ENCODE data around the gene GABARAPL1.

The GABARAPL1 gene

DNA sequence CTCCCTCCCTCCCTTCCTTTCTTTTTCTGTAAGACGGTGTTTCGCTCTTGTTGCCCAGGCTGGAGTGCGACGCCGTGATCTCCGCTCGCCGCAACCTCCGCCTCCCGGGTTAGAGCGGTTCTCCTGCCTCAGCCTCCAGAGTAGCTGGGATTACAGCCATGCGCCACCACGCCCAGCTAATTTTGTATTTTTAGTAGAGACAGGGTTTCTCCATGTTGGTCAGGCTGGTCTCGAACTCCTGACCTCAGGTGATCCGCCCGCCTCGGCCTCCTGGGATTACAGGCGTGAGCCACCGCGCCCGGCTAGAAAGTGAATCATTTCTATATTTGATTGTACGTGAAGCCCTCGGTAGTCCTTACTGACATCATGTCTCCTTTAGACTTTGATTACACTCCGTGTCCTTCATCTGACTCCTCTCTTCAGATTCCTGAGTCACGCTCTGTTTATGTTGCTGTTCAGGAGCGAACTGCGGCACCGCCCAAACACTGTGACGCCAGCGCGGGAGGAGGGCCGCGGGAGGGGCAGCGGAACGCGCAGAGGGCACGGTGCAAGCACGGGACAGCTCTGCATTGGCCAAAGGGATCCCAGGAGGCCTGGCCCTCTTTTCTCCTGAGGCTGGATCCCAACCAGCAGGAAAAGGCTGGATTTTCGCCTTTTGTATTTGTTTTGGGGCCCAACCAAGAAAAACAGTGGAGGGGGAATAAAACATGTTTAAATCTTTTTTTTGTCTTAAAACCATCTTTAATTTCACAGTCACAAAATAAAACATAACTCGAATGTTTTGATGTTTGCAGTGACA, 538 bp upstream of the GABARAPL1 start (continued):
- TF ChIP-seq, protein P1, sequence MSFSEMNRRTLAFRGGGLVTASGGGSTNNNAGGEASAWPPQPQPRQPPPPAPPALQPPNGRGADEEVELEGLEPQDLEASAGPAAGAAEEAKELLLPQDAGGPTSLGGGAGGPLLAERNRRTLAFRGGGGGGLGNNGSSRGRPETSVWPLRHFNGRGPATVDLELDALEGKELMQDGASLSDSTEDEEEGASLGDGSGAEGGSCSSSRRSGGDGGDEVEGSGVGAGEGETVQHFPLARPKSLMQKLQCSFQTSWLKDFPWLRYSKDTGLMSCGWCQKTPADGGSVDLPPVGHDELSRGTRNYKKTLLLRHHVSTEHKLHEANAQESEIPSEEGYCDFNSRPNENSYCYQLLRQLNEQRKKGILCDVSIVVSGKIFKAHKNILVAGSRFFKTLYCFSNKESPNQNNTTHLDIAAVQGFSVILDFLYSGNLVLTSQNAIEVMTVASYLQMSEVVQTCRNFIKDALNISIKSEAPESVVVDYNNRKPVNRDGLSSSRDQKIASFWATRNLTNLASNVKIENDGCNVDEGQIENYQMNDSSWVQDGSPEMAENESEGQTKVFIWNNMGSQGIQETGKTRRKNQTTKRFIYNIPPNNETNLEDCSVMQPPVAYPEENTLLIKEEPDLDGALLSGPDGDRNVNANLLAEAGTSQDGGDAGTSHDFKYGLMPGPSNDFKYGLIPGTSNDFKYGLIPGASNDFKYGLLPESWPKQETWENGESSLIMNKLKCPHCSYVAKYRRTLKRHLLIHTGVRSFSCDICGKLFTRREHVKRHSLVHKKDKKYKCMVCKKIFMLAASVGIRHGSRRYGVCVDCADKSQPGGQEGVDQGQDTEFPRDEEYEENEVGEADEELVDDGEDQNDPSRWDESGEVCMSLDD (tag by site-specific recombination; IDR thresholded peaks at IDR 0.05), result no peak
- TF ChIP-seq, protein P2, sequence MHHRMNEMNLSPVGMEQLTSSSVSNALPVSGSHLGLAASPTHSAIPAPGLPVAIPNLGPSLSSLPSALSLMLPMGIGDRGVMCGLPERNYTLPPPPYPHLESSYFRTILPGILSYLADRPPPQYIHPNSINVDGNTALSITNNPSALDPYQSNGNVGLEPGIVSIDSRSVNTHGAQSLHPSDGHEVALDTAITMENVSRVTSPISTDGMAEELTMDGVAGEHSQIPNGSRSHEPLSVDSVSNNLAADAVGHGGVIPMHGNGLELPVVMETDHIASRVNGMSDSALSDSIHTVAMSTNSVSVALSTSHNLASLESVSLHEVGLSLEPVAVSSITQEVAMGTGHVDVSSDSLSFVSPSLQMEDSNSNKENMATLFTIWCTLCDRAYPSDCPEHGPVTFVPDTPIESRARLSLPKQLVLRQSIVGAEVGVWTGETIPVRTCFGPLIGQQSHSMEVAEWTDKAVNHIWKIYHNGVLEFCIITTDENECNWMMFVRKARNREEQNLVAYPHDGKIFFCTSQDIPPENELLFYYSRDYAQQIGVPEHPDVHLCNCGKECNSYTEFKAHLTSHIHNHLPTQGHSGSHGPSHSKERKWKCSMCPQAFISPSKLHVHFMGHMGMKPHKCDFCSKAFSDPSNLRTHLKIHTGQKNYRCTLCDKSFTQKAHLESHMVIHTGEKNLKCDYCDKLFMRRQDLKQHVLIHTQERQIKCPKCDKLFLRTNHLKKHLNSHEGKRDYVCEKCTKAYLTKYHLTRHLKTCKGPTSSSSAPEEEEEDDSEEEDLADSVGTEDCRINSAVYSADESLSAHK (tag by site-specific recombination; IDR thresholded peaks at IDR 0.05), result no peak; the same call in 1 of the 2 replicates
- TF ChIP-seq ZNF514 (tag by site-specific recombination; IDR thresholded peaks at IDR 0.05) (no peak), SETDB1 (IDR thresholded peaks at IDR 0.05; ENCODE audit: insufficient read length, low read length) (no peak), ZNF510 (tag by site-specific recombination; IDR thresholded peaks at IDR 0.05; ENCODE audit: insufficient replicate concordance) (no peak), TCF7L2 (IDR thresholded peaks at IDR 0.05; ENCODE audit: borderline replicate concordance, low read depth, low read length) (no peak), ZNF184 (tag by site-specific recombination; IDR thresholded peaks at IDR 0.05) (no peak), ZBTB48 (tag by site-specific recombination; IDR thresholded peaks at IDR 0.05) (no peak), ZNF529 (tag by site-specific recombination; IDR thresholded peaks at IDR 0.05; ENCODE audit: insufficient replicate concordance) (no peak), ZNF433 (tag by site-specific recombination; IDR thresholded peaks at IDR 0.05; ENCODE audit: low read depth) (no peak), ZNF768 (tag by site-specific recombination; IDR thresholded peaks at IDR 0.05) (no peak), ZNF585B (tag by site-specific recombination; IDR thresholded peaks at IDR 0.05) (no peak), ZBTB1 (tag by site-specific recombination; IDR thresholded peaks at IDR 0.05) (peak; percentile 96), MYNN (tag by site-specific recombination; IDR thresholded peaks at IDR 0.05; ENCODE audit: borderline replicate concordance) (no peak), ZNF24 (tag by site-specific recombination; IDR thresholded peaks at IDR 0.05) (peak; percentile 97), ZNF600 (tag by site-specific recombination; IDR thresholded peaks at IDR 0.05) (peak; percentile 99), ZNF335 (tag by site-specific recombination; conservative IDR thresholded peaks at IDR 0.05) (peak; percentile 89)
- TF ChIP-seq, protein P3, sequence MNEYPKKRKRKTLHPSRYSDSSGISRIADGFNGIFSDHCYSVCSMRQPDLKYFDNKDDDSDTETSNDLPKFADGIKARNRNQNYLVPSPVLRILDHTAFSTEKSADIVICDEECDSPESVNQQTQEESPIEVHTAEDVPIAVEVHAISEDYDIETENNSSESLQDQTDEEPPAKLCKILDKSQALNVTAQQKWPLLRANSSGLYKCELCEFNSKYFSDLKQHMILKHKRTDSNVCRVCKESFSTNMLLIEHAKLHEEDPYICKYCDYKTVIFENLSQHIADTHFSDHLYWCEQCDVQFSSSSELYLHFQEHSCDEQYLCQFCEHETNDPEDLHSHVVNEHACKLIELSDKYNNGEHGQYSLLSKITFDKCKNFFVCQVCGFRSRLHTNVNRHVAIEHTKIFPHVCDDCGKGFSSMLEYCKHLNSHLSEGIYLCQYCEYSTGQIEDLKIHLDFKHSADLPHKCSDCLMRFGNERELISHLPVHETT (tag by site-specific recombination; IDR thresholded peaks at IDR 0.05), result peak; percentile 92
- TF ChIP-seq, protein P4, sequence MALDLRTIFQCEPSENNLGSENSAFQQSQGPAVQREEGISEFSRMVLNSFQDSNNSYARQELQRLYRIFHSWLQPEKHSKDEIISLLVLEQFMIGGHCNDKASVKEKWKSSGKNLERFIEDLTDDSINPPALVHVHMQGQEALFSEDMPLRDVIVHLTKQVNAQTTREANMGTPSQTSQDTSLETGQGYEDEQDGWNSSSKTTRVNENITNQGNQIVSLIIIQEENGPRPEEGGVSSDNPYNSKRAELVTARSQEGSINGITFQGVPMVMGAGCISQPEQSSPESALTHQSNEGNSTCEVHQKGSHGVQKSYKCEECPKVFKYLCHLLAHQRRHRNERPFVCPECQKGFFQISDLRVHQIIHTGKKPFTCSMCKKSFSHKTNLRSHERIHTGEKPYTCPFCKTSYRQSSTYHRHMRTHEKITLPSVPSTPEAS (tag by site-specific recombination; IDR thresholded peaks at IDR 0.05), result no peak
- TF ChIP-seq, protein P5, sequence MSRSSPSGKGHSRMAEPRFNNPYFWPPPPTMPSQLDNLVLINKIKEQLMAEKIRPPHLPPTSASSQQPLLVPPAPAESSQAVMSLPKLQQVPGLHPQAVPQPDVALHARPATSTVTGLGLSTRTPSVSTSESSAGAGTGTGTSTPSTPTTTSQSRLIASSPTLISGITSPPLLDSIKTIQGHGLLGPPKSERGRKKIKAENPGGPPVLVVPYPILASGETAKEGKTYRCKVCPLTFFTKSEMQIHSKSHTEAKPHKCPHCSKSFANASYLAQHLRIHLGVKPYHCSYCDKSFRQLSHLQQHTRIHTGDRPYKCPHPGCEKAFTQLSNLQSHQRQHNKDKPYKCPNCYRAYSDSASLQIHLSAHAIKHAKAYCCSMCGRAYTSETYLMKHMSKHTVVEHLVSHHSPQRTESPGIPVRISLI (tag by site-specific recombination; IDR thresholded peaks at IDR 0.05), result no peak
- TF ChIP-seq, protein P6, sequence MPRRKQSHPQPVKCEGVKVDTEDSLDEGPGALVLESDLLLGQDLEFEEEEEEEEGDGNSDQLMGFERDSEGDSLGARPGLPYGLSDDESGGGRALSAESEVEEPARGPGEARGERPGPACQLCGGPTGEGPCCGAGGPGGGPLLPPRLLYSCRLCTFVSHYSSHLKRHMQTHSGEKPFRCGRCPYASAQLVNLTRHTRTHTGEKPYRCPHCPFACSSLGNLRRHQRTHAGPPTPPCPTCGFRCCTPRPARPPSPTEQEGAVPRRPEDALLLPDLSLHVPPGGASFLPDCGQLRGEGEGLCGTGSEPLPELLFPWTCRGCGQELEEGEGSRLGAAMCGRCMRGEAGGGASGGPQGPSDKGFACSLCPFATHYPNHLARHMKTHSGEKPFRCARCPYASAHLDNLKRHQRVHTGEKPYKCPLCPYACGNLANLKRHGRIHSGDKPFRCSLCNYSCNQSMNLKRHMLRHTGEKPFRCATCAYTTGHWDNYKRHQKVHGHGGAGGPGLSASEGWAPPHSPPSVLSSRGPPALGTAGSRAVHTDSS (tag by site-specific recombination; IDR thresholded peaks at IDR 0.05), result peak; percentile 87
- TF ChIP-seq, protein P7, sequence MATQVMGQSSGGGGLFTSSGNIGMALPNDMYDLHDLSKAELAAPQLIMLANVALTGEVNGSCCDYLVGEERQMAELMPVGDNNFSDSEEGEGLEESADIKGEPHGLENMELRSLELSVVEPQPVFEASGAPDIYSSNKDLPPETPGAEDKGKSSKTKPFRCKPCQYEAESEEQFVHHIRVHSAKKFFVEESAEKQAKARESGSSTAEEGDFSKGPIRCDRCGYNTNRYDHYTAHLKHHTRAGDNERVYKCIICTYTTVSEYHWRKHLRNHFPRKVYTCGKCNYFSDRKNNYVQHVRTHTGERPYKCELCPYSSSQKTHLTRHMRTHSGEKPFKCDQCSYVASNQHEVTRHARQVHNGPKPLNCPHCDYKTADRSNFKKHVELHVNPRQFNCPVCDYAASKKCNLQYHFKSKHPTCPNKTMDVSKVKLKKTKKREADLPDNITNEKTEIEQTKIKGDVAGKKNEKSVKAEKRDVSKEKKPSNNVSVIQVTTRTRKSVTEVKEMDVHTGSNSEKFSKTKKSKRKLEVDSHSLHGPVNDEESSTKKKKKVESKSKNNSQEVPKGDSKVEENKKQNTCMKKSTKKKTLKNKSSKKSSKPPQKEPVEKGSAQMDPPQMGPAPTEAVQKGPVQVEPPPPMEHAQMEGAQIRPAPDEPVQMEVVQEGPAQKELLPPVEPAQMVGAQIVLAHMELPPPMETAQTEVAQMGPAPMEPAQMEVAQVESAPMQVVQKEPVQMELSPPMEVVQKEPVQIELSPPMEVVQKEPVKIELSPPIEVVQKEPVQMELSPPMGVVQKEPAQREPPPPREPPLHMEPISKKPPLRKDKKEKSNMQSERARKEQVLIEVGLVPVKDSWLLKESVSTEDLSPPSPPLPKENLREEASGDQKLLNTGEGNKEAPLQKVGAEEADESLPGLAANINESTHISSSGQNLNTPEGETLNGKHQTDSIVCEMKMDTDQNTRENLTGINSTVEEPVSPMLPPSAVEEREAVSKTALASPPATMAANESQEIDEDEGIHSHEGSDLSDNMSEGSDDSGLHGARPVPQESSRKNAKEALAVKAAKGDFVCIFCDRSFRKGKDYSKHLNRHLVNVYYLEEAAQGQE (tag by site-specific recombination; IDR thresholded peaks at IDR 0.05), result no peak

Measured in HEK293 (cell line).